Thyroid gland (tissue), 4 donors: ENCODE results near the gene B4GAT1.

Source experiments
- CTCF ChIP-seq, 6 experiments: fragments of 200-600 bp in 3 of 6; fragments of 450-650 bp in 3 of 6; sonication (generic) in 3 of 6; IDR thresholded peaks; one replicate each; pipeline ENCODE4 v1.5.1; 2016 to 2019; ENCODE audit warnings: antibody characterized with exemption in 6 of 6, mild to moderate bottlenecking in 2 of 6, inconsistent platforms in 1 of 6, moderate library complexity in 1 of 6
- POLR2A ChIP-seq, 2 donors: fragments of 450-650 bp; IDR thresholded peaks; one replicate each; pipeline ENCODE4 v1.6.1; 2017; ENCODE audit warnings: antibody characterized with exemption in 2 of 2, mild to moderate bottlenecking in 2 of 2, moderate library complexity in 1 of 2

DNA sequence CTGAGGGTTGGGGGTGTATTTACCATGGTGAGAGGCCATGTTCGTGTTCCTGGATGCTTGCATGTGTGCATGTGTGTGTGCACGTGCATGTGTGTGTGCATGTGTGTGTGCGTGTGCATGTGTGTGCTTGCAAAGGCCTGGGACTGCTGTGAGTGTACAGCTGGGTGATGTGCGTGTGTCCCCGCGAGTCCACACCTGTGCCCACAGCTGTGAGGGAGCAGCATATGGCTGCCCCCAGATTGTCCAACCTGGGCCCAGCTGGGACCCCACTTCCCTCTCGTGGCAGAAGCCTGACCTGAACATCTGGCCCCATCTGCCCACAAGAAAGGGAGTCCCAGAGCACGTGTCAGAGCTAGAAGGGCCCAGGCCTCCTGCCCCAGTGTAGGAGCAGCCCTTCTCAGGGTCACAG lies 22.2 kb downstream of the B4GAT1 start:
- no peak for TF ChIP-seq CTCF (IDR thresholded peaks at IDR 0.05)
- no peak for TF ChIP-seq POLR2A (IDR thresholded peaks at IDR 0.05)
